Measurements from ENCODE around the gene IL11RA.
A peak's percentile ranks its signal among the peaks of the same experiment; 100 is the strongest.
"Not testable (repeated sequence)": the region's sequence is repeated elsewhere in the genome, so short reads cannot be mapped to it uniquely, and the experiment has no call there.

IL11RA gene

DNA sequence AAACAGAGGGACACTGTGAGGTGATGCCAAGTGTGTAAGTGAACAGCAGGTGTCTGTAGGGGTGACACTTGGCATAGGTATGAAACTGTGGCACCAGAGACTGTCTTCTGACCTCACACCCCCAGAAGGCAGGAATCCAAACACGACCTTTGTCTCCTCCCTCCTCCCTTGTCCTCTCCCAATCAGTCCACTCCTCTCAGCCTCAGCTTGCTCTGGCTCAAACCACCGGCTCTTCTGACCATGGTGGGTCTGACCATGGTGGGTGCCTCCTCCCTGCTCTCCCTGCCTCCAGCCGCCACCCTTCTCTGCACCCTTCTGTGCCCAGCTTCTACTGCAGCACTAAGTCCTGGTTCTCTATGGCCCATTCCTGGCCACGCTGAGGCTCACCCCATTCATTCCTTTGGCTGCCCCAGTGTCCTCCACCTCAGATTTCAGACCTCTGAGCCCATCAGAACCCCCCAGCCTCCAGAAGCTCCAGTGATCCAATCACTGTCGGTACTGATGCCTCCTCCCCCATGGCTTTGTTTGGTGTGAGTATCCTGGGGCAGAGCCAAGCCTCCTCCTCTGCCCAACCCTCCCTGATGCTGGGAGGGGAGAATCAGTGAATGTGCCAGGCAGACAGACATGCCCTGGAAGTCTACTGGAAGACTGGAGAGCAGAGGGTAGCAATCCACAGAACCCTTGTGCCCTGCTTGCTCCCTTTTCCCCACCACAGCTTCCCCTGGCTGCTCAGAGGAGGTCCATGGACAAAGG is 21.4 kb upstream of the IL11RA start:
- DNase-seq: no peak

DNA sequence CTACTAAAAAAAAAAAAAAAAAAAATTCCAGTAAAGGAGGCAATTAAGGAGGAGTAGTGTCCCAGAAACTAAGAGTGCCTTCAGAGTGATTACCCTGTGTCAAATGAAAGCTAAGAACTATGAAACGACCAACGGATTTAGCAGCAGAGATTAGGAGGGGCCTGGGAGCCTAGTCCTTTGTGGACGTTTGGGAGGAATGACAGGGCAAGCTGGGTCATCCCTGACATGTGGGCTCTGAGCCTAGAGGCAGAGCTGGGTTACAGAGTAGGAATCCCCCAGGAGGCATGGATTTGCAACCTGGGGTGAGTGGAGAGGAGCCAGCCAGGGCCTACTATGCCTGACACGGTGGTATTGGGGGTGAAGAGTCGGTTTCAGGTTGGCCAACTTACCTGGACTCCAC is 18.8 kb upstream of the IL11RA start:
- DNase-seq: no peak

DNA sequence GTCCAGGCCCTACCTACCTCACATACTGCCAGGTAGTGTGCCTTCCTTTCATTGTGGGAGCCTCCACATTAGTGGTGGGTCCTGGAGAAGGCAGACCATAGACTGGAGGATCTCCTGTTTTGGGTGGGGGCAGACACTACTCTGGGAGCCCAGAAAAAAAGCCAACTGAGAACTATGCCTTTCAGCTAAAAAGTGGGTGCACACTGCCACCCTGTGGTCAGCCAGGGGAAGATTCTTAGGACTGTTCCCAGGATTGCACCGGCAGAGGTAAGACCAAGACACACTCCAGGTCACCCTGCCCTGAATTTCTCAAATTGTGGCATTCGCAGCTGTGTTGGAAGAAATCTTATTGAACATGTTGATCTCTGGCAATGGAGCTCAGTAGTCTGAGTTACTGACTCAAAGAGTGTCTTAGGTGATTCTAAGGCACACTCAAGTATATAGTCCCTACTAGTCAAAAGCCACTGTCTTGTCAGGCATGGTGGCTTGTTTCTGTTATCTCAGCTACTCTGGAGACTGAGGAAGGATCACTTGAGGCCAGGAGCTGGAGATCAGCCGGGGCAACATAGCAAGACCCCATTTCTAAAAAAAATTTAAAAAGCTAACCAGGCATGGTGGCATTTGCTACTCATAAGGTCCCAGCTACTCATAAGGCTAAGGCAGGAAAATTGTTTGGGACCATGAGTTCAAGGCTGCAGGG is 18.0 kb upstream of the IL11RA start:
- DNase-seq: peak; percentile 37 to 63 (median 38)

DNA sequence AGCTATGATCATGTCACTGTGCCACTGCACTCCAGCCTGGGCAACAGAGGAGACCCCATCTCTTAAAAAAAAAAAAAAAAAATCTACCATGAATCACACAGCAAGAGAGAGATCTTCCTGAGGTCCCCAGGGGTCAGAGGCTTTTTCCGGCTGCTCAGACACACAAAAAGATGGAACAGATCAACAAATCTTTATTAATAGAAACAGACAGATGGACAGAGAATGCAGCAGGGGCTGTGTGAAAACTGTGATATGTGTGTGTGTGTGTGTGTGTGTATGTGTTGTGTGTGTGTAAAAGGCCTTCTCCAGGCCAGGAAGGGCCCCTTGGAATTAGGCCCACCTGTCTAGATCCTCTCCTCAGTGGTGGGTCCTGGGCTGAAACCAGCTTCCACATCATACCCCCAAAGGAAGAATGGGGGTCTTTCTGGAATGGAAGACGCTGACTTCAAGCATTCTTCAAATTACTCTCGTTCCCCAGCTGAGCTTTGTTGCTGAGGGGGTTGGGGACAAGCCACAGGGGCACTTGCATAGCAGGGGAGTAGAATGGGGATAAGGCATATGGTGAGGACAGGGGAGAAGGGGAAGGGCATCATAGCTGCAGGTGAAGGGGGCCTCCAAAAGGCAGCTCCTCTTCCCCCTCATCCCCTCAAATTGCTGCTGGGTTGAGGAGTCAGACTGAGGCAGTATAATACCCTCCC is 17.3 kb upstream of the IL11RA start:
- DNase-seq: no peak

DNA sequence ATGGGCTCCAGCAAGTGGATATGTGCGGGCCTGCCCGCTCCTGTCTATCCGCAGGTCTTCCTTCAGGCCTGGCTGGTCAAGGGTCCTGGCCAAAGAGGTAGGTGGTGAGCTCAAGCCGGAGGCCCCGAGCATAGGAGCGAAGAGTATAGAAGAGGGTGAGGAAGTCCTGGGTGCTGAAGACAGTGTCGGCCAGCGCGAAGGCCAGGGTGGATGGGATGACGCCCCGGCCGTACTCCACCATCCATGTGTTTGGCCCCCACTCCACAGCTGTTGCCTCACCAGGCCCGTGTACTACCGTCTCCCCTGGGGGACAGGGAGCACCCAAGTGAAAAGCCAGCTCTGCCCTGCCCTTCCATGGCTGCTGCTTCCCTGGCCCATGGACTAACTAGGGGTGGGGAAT is 16.4 kb upstream of the IL11RA start:
- DNase-seq: no peak

DNA sequence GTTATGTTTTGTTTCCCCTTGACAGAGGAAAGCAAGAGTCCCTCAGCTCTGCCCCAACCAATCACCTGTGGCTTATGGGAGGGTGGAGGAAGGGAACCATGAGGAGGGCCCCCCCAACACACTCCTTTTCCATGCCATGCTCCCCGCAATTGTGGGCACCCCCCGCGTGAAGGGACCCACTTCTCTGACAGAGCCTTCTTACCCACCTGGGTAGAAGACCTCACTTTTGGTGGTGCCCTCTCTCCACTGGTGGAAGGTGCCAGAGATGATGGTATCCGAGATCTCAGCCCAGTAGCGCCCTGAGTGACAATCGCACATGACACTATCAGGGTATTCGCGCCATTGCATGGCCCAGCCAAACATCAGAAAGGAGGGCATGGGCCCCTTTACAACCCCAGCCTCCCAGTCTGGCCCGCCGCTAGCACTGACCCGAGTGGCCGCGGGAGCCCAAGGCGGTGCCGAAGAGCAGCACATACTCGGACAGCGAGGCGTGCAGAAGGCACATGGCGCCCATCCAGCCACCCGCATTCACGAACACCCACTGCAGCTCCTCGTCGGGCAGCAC is 15.1 kb upstream of the IL11RA start:
- DNase-seq: peak in 1 of 3 experiments; percentile 54

DNA sequence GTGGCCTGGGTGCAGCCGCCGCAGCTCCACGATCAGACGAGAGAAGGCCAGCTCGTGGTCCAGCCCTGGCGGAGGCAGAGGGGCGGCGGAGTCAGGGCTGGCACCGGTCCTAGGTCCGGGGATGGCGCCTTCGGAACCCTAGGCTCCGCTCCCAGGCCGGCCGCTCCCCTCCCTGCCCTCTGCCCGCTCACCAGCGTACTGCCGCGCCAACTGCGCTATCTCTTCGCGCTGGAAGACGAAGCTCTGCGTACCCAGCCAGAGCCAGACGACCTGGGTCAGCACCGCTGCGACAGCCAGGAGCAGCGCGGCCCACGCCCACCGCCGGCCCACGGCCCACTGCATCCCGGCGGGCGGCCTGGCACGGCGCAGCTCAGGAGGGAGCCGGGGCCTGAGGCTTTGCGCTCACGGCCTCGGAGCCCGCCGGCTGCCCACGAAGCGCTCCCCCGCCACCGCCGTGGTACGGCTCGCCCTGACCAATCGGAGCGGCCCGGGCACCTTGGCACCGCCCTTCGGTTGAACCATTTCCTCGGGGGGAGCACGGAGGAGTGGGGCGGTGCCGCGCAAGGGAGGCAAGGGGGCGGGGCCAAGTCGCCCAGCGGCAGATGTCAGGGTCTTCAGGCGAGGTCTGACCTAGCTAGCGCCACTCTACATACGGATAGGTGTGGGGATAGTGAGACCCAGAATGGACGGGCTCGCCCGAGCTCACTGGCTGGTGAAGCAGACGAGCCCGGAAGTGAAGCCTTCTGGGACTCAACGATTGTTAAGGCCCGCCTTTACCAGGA is 14.4 kb upstream of the IL11RA start, which contains the start of gene SIGMAR1:
Gene SIGMAR1 (minus strand): TSS at position 432 of the 782 bp plus-strand sequence. CDS start 90 bp downstream, at position 342.
- DNase-seq: peak; percentile 89 to 93 (median 91)

DNA sequence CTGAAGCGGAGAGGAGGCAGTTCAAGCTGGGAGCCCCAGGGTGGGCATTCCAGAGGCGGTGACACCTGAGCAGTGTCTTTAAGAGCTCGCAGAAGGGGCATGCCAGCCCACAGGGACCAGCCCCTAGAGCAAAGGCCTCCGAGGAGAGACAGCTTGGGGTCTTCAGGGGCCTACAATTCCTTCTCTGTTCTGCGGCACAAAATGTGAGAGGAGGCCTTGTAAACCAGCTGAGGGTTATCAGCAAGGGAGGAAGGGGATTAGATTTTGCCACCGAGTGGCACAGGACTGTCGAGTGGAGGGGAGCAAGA is 13.9 kb upstream of the IL11RA start:
- DNase-seq: no peak

DNA sequence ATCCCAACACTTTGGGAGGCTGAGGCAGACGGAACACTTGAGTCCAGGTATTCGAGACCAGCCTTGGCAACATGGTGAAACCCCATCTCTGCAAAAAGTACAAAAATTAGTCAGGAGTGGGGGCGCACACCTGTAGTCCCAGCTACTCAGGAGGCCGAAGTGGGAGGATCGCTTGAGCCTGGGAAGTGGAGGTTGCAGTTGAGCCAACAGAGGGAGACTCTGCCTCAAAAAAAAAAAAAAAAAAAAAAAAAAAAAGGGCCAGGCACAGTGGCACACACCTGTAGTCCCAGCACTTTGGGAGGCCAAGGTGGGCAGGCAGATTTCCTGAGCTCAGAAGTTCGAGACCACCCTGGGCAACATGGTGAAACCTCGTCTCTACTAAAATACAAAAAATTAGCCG is 12.7 kb upstream of the IL11RA start:
- not testable (repeated sequence) for DNase-seq

DNA sequence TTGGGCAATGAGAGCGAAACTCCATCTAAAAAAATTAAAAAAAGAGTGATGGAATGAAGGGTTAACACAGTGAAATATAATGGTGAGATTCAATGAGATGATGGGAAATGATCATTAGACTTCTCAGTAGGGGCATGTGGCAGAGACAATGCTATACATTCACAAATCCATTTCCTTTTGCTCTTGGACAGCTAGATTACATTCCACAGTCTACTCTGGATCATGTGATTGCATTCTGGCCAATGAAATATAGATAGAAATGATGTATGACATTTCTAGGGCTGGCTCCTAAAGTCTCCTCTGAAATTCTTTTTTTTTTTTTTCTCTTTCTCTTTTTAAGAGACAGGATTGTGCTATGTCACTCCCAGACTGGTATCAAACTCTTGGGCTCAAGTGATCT is 9.3 kb upstream of the IL11RA start:
- DNase-seq: no peak

DNA sequence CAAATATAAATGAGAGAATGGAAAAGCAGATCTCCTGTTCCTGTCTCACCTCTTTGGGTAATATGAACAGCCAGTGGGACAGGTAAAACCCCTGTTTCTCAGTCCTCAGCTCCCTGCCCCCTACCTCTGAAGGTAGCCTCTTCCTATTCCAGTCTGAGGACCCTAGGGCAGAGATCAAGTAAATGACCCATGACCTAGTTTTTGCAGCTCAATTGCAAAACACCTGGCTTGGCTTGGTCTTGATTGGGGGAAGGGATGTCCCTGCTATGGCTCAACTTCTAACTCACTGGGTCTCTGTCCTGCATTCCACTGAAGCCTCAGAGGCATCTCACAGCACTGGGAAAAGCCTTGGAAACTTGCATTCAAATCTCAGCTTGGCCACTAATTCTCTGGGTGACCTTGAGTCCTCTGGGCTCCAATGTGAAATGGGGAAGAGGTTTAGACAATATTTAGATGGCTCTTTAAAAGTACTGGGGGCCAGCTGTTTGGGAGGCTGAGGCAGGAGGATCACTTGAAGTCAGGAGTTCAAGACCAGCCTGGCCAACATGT is 7.1 kb upstream of the IL11RA start:
- no peak for DNase-seq

DNA sequence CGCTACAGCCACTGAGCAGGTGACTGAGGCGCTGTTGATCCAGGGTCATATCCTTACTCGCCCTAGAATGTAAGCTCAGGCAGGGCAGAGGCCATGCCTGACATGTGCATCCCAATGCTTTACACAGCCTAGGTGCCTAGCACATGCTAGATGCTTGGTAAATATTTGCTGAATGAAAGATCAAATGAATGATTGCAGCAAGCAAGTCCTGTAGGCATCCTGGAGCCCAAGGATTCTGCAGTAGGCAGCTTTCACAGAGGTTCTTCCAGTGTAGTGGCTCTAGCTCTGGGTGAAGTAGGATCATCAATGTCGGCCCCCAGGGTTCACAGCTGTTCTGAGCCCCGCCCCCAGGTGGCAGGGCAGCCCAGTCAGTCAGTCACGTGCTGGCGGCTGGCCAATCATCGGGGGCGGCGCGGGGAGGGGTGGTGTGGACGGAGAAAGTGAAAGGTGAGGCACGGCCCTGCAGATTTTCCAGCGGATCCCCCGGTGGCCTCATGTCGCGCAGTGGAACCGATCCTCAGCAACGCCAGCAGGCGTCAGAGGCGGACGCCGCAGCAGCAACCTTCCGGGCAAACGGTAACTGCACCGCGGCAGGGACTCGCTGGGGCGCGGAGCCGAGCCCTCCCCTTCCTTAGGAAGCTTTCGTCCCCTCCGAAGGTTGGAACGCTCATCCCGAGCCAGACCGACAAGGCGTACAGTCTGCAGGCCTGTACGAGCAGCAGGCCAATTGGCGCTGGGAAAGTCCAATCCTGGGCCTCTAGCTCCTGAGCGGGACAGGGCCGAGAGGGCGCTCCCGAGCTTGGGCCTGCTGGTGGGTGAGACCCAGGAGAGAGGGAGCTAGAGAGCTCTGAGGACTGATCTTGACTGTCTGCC is 5.5 kb upstream of the IL11RA start, which contains the start of gene GALT:
Gene GALT (plus strand): TSS at position 465 of the 873 bp plus-strand sequence. CDS start 30 bp downstream, at position 495.
- DNase-seq: peak; percentile 88 to 93 (median 89)

DNA sequence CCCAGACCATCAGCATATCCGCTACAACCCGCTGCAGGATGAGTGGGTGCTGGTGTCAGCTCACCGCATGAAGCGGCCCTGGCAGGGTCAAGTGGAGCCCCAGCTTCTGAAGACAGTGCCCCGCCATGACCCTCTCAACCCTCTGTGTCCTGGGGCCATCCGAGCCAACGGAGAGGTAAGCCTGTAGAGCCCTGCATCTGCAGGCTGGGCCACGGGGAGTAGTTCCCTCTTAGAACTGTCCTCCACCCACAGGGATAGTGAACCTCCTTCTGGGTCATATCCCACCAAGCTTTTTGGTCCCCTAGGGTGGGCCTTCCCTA is 4.9 kb upstream of the IL11RA start:
- DNase-seq: no peak

DNA sequence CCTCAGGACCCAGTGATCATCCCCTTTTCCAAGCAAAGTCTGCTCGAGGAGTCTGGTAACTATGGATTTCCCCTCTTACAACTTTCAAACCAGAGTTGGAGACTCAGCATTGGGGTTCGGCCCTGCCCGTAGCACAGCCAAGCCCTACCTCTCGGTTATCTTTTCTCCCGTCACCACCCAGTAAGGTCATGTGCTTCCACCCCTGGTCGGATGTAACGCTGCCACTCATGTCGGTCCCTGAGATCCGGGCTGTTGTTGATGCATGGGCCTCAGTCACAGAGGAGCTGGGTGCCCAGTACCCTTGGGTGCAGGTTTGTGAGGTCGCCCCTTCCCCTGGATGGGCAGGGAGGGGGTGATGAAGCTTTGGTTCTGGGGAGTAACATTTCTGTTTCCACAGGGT is 4.3 kb upstream of the IL11RA start:
- no peak for DNase-seq

DNA sequence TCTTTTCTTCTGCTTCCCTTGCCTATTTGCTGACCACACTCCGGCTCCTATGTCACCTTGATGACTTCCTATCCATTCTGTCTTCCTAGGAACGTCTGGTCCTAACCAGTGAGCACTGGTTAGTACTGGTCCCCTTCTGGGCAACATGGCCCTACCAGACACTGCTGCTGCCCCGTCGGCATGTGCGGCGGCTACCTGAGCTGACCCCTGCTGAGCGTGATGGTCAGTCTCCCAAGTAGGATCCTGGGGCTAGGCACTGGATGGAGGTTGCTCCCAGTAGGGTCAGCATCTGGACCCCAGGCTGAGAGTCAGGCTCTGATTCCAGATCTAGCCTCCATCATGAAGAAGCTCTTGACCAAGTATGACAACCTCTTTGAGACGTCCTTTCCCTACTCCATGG is 3.3 kb upstream of the IL11RA start:
- no peak for DNase-seq

DNA sequence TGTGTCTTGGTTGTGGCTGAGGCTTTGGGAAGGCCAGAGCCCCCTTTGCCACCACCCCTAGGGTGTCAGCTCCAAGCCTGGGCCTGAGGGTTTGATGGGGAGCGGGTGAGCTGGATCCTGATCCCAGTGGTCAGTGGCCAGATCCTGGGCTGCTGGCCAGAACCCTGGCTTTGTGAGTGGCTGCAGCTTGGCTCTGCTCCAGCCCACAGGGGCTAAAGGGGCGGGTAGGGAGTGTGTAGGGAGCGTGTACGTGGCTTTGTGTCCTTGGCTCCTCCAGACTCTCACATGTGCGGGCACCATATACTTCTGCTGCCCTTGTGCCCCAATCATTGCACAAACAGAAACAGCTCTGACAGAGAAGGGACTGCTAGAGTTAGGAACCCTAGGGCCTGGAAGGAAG is 1.2 kb upstream of the IL11RA start:
- DNase-seq: no peak

DNA sequence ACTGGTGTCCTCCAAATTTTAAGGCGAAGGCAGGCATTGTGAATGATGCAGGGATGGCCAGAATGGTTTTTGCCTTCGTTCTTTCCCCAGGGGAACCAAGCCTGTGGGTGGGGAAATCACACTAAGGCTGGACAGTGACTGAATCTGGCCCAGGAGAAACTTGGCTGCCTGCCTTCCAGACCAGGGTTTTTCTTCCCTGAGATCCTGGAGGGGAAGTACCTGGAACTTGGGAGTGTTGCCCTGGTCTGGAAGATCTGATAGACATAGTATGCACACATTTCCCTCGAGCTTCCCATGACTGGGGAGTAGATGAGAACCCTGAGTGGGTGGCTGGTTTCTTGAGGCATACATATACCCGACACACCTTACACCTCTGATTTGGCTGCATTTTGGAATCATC is 664 bp upstream of the IL11RA start:
- no peak for DNase-seq

DNA sequence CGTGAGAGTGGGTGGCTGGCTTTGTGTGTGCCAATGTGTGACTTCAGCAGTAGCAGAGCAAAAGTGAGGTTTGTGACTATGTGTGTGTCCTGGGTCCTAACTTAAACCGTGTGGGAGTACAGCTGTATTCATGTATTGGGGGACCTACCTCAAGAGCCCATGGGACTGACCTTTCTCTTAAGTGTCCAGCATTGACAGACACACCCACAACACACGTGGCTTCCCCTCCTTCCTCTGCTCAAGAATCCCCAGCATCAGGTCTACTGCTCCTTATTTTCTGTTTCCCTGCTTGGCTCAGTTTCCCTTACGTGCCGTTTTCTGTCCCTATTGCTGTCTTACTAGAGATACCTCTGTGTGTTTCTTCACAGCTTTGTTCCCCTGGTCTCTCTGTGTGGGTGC is 616 bp downstream of the IL11RA start:
- DNase-seq: no peak

DNA sequence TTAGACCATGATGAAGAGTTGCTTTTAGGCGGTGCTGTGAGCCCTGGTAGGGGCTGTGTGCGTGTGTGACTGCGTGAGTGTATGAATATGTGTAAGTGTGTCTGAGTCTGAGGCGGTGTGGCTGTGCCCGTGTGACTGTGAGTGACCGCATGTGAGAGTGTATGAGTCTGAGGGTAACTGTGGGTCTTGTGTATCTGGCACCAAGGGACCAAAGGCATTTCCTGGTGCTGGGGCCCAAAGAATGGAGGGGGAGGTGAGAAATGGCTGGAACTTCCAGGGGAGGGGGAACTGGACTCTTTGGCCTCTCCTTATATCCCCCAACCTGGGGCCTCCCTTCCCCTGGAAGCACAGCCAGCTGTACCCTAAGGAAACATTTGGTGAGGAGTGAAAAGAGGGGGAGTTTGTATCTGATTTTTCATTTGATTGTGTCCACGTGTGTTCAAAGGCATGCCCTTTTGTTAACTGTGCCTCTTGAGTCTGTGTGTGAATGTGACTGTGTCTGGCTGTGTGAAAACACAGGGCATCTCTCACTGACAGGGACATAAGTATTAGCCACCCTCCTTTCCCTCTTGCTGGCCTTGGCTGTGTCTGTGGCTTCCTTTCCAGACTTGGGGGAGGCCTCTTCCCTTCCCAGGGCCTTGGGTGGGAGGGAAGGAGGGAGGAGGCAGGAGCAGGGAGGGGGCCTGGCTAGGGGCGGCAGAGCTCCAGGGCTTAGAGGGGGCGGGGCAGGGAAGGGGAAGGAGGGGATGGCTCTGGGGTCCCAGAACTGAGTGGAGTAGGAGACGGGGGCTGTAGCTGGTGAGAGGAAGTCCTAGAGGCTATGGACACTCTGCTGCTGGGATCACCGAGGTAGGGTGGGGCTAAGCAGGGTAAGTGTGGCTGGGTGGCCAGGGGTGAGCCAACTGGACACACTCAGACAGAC is 1.4 kb downstream of the IL11RA start:
- no peak for DNase-seq

DNA sequence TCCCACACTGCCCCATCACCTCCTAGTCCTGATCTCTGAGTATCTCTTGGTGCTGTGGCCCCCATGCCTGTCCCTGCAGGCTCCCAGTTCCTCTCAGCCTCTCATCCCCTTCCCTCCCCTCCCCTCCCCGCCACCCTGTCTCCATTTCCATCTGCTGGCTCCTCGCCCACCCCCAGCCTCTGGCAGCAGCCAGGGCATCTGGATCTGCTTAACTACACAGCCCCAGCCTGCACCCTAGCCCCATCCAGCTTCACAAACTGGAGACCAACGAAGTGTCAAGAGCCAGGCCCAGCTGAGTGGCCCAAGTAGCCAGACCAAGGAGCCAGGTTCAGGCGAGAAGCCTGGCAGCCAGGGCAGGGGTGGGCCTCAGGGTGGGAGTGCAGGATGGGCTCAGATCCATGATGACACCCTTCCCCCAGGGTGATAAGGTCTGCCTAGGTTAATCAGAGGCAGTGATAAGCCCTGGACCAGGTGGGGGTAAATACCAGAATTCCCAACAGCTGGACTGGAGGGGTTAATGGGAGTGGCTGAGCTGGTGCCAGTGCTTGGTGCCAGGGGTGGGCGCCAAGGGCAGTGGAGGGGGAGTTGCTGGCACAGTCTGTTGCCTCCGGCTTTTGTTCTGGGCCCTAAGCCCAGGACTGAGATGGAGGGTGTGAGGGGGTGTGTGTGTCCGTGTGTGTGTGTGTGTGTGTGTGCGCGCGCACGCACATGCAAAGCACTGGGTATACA is 2.5 kb downstream of the IL11RA start:
- DNase-seq: no peak
